ENCODE data around the gene AP4M1.
"Not testable (repeated sequence)": the region's sequence is repeated elsewhere in the genome, so short reads cannot be mapped to it uniquely, and the experiment has no call there.

AP4M1 gene

DNA sequence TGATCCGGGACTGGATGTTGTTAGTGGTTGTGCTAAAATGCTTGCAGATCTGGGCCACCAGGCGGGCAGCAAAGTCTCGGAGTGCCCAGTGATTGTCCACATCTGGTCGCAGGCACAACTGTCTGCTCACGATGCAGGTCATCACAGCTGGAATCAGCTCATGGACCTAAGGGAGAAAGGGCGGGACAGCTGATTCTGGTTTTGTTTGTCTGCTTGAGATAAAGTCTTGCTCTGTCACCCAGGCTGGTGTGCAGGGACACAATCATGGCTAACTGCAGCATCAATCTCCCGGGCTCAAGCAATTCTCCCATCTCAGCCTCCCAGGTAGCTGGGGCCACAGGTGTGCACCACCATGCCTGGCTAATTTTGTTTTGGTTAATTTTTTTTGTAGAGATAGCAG lies 9.7 kb downstream of the AP4M1 start:
- no peak for DNase-seq

- no peak for DNase-seq
Observed at GRCh38 chr7:100111914-100112313, 10.5 kb downstream of the AP4M1 start.

GRCh38 chr7:100115026-100115425 lies 13.6 kb downstream of the AP4M1 start:
- DNase-seq = no peak

- no peak for DNase-seq
Observed at GRCh38 chr7:100118388-100119071, 17.1 kb downstream of the AP4M1 start.

DNA sequence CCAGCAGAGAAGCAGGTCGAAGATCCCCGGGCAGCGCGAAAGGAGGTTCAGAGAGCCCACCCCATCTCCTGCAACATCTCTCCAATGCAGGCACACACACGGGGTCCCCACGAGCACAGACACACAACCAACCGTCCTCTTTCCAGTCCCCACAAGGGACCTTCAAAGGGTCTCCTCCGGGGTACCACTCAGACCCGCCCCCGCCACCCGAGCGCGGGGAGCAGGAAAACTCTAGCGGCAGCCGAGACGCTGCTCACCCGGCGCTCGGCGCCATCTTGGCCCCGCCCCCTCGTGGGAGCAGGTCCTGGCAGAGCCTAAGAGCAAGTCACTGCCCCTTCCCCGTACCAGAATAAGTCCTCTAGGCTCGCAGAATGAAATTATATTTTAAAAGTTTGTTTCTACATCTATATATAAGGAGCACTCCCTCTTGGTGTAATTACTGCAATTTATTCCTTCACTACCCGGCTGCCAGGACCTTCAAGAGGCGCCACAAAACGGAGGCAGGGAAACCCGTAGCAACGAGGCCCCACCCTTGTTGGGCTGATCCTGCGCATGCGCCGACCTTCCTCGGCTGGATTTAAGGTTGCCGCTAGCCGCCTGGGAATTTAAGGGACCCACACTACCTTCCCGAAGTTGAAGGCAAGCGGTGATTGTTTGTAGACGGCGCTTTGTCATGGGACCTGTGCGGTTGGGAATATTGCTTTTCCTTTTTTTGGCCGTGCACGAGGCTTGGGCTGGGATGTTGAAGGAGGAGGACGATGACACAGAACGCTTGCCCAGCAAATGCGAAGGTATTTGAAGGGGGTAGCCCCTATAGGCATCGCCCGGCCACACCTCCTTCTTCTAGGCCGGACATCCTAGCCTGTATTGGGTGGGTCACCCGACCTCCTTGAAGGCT lies 17.9 kb downstream of the AP4M1 start, which contains the start of the genes CNPY4 and TAF6:
CNPY4 (plus strand) TSS at position 563 of the 898 bp plus-strand sequence; CDS start at position 674, 111 bp downstream.
TAF6 (minus strand) TSS at position 287 of the 898 bp plus-strand sequence. CDS start 5,149 bp downstream, outside the sequence.
- peak; percentile 93 to 98 for DNase-seq

- peak; percentile 61 to 75 for DNase-seq
Observed at GRCh38 chr7:100119970-100120732, 18.7 kb downstream of the AP4M1 start.

DNA sequence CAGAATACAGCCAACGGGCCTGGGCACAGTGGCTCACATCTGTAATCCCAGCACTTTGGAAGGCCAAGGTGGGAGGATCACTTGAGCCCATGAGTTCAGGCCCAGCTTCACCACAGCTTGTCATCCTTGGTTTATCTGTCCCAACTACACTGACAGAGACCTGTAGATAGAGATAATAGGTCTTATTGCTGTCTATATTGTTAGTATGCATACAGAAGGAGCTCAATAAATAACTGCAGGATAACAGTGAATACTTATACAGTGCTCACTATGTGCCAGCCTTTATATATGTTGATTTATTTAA lies 19.2 kb downstream of the AP4M1 start:
- no peak for DNase-seq

- peak; percentile 71 to 82 for DNase-seq
Observed at GRCh38 chr7:100122067-100122466, 20.6 kb downstream of the AP4M1 start.

GRCh38 chr7:100122568-100122967 lies 21.1 kb downstream of the AP4M1 start:
- DNase-seq = no peak

DNA sequence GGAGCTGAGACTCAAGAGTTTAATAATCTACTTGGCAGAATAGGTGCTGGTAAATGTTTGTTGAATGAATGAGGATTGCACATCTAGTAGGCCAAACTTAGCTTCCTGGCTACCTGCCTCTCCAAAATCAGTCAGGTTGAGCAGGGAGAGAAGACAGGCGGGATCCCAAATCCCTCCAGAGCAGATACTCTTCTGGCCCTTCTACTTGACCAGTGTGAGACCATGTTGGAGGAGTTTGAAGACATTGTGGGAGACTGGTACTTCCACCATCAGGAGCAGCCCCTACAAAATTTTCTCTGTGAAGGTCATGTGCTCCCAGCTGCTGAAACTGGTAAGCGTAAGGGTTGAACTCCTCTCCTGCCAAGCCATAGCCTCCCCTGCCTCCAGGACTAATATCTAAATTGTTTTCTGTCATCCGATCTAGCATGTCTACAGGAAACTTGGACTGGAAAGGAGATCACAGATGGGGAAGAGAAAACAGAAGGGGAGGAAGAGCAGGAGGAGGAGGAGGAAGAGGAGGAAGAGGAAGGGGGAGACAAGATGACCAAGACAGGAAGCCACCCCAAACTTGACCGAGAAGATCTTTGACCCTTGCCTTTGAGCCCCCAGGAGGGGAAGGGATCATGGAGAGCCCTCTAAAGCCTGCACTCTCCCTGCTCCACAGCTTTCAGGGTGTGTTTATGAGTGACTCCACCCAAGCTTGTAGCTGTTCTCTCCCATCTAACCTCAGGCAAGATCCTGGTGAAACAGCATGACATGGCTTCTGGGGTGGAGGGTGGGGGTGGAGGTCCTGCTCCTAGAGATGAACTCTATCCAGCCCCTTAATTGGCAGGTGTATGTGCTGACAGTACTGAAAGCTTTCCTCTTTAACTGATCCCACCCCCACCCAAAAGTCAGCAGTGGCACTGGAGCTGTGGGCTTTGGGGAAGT lies 23.1 kb downstream of the AP4M1 start:
- DNase-seq = no peak

- DNase-seq = no peak
Observed at GRCh38 chr7:100126239-100126930, 24.9 kb downstream of the AP4M1 start.

GRCh38 chr7:100126931-100127865 lies 25.8 kb downstream of the AP4M1 start, which contains the start of gene MBLAC1:
TSS of gene MBLAC1 (plus strand) at chr7:100126967. CDS start at chr7:100127396, 429 bp downstream.
- DNase-seq = peak; percentile 90 to 97

DNA sequence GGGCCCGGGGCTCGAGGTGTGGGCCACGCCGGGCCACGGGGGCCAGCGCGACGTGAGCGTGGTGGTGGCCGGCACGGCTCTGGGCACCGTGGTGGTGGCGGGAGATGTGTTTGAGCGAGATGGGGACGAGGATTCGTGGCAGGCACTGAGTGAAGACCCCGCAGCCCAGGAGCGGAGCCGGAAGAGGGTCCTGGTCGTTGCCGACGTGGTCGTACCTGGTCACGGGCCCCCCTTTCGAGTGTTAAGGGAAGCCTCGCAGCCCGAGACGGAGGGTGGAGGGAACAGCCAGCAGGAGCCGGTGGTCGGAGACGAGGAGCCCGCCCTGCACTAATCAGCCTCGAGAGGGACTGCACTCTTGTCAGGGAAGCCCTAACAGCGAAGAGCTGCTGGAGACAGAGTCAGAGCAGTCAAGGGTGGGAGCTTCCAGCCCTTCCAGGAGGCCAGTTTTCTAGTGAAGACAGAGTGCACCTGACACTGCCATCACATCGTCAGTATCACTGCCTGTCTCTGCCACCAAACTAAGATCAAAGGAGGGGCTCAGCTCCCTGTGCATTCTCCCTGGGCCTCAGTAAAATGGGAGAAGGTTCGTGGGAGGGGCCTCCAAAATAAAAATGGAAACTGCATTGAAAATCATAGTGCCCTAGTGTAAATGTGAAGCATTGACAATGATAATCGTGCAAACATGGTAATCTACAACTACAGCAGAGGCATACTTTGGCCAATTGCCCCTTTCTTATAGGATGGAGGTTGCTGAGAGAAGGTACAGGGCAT lies 26.6 kb downstream of the AP4M1 start:
- DNase-seq = peak; percentile 42 to 64

DNA sequence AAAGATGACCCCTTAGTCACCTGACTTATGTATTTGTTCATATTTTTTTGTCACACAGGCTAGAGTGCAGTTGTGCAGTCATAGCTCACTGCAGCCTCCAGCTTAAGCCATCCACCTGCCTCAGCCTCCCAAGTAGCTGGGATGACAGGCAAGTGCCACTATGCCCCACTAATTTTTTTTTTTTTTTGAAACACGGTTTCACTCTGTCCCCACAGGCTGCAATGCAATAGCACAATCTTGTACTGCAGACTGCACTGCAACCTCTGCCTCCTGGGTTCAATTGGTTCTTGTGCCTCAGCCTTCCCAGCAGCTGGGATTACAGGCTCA lies 27.2 kb downstream of the AP4M1 start:
- DNase-seq = no peak

GRCh38 chr7:100130220-100130607 lies 28.8 kb downstream of the AP4M1 start:
- not testable (repeated sequence) for DNase-seq

DNA sequence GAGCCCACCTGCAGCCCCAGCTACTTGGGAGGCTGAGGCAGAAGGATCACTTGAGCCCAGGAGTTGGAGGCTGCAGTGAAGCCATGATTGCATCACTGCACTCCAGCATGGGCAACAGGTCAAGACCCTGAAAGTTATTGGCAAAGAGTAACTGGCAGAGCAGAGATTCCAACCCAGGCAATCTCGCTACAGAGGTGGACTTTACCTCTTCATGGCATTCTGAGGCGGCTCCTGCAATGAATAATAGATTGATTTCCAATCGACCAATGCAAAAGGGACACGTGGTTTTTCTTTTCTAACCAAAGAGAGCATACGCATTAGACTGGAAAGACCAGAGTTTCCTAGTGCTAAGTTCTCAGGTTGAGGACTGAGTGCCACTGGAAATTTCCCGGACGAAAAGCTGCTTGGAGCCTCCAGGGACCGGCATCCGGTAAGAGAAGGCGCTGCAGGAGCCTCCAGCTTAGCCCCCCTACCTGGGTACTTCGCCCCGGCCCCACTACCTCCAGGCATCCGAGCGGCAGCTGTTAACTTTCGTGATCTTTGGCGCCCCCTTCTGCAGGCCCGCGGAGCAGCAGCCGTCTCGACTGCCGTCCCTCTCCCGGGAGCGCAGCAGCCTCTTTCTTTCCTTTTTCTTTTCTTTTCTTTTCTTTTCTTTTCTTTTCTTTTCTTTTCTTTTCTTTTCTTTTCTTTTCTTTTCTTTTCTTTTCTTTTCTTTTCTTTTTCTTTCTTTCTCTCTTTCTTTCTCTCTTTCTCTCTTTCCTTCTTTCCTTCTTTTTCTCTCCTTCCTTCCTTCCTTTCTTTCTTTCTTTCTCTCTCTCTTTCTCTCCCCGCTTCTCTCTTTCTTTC lies 29.4 kb downstream of the AP4M1 start:
- peak; percentile 30 to 90 for DNase-seq

- no peak for DNase-seq
Observed at GRCh38 chr7:100132126-100132525, 30.7 kb downstream of the AP4M1 start.

- DNase-seq = peak; percentile 44 to 83
Observed at GRCh38 chr7:100132697-100133151, 31.3 kb downstream of the AP4M1 start.
